Measurements from ENCODE around the gene SPECC1. TPM values are rescaled to one million over a fixed set of nuclear protein-coding genes. Genes with fewer than 3 reads are reported as not detected.

Gene SPECC1
- total and polyA plus RNA-seq, 2 of the 13 experiments (the other 11 are each of a cell fraction or from before 2014, with no cell fraction given) = 2.3 to 6.9 TPM

DNA sequence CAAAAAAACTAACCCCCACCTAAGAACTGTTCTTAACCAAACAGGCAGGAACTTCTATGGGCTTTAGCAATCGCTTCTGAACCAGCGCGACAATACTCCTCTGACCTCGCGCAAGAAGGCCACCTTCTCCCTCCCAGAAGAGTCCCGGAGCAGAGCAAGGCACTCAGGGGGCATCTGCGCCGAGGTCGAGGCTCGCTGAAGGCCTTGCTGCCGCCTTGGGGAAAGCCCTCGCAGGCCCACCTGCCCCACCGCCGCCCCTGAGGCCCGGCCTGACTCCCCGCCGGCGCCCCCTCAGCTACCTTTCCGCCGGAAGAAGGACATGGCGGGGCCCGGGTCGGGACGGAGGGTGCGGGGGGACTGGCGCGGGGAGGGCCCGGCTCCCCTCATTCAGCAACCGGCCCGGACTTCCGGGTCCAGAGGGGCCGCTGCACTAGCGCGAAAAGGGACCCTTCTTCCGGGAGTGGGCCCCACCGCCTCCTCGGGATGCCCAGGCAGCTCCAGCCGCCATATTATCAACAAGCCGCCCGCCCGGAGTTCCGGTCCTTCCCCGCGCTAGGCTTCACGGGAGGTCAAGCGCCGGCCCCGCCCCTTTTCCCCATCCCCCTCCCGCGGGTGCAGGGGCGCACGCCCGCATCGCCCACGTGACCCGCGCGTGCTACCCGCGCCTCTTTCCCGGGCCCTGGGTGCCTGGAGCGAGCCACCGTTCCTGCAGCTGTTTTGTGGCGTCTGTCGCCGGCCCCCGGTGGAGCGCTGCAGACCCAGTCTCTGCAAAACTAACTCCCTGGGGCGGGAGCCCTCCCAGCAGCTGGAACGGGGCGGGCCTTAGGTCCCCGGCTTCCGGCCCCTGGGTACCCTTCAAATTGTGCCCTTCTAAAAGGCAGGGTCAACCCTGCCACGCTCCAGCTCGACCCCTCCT is 31.6 kb upstream of the SPECC1 start, which contains the start of gene AKAP10 (continued):
- TF ChIP-seq, protein P1, sequence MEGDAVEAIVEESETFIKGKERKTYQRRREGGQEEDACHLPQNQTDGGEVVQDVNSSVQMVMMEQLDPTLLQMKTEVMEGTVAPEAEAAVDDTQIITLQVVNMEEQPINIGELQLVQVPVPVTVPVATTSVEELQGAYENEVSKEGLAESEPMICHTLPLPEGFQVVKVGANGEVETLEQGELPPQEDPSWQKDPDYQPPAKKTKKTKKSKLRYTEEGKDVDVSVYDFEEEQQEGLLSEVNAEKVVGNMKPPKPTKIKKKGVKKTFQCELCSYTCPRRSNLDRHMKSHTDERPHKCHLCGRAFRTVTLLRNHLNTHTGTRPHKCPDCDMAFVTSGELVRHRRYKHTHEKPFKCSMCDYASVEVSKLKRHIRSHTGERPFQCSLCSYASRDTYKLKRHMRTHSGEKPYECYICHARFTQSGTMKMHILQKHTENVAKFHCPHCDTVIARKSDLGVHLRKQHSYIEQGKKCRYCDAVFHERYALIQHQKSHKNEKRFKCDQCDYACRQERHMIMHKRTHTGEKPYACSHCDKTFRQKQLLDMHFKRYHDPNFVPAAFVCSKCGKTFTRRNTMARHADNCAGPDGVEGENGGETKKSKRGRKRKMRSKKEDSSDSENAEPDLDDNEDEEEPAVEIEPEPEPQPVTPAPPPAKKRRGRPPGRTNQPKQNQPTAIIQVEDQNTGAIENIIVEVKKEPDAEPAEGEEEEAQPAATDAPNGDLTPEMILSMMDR (CRISPR knock-in tag; IDR thresholded peaks at IDR 0.05) = no peak
- TF ChIP-seq DNMT3B (CRISPR knock-in tag; conservative IDR thresholded peaks at IDR 0.05) = no peak
- TF ChIP-seq ZNF605 (CRISPR knock-in tag; IDR thresholded peaks at IDR 0.05) = peak; percentile 88
- no peak for TF ChIP-seq NFE2L1 (CRISPR knock-in tag; IDR thresholded peaks at IDR 0.05; ENCODE audit: borderline replicate concordance)
- peak; percentile 68; the same call in 1 of the 2 replicates for TF ChIP-seq MED1 (CRISPR knock-in tag; IDR thresholded peaks at IDR 0.05)
- TF ChIP-seq TSC22D2 (CRISPR knock-in tag; IDR thresholded peaks at IDR 0.05; ENCODE audit: borderline replicate concordance) = no peak
- 0 out of 2 replicates have a peak, but pooled peaks have one; percentile 40 for TF ChIP-seq CCDC6 (CRISPR knock-in tag; IDR thresholded peaks at IDR 0.05)
- peak; percentile 89 for TF ChIP-seq ZNF143 (CRISPR knock-in tag; IDR thresholded peaks at IDR 0.05)
- TF ChIP-seq THYN1 (CRISPR knock-in tag; IDR thresholded peaks at IDR 0.05; ENCODE audit: borderline replicate concordance, low read depth) = no peak
- TF ChIP-seq, protein P2, sequence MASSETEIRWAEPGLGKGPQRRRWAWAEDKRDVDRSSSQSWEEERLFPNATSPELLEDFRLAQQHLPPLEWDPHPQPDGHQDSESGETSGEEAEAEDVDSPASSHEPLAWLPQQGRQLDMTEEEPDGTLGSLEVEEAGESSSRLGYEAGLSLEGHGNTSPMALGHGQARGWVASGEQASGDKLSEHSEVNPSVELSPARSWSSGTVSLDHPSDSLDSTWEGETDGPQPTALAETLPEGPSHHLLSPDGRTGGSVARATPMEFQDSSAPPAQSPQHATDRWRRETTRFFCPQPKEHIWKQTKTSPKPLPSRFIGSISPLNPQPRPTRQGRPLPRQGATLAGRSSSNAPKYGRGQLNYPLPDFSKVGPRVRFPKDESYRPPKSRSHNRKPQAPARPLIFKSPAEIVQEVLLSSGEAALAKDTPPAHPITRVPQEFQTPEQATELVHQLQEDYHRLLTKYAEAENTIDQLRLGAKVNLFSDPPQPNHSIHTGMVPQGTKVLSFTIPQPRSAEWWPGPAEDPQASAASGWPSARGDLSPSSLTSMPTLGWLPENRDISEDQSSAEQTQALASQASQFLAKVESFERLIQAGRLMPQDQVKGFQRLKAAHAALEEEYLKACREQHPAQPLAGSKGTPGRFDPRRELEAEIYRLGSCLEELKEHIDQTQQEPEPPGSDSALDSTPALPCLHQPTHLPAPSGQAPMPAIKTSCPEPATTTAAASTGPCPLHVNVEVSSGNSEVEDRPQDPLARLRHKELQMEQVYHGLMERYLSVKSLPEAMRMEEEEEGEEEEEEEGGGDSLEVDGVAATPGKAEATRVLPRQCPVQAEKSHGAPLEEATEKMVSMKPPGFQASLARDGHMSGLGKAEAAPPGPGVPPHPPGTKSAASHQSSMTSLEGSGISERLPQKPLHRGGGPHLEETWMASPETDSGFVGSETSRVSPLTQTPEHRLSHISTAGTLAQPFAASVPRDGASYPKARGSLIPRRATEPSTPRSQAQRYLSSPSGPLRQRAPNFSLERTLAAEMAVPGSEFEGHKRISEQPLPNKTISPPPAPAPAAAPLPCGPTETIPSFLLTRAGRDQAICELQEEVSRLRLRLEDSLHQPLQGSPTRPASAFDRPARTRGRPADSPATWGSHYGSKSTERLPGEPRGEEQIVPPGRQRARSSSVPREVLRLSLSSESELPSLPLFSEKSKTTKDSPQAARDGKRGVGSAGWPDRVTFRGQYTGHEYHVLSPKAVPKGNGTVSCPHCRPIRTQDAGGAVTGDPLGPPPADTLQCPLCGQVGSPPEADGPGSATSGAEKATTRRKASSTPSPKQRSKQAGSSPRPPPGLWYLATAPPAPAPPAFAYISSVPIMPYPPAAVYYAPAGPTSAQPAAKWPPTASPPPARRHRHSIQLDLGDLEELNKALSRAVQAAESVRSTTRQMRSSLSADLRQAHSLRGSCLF (CRISPR knock-in tag; IDR thresholded peaks at IDR 0.05; ENCODE audit: borderline replicate concordance) = peak; percentile 92; the same call in 1 of the 2 replicates
- TF ChIP-seq FIP1L1 (IDR thresholded peaks at IDR 0.05; ENCODE audit: borderline replicate concordance, insufficient read depth, low read depth, low read length) = no peak; the same call in 1 of the 2 replicates
- 0 out of 2 replicates have a peak, but pooled peaks have one; percentile 51 for TF ChIP-seq GTF3A (CRISPR knock-in tag; conservative IDR thresholded peaks at IDR 0.05)
- TF ChIP-seq ZNF879 (CRISPR knock-in tag; IDR thresholded peaks at IDR 0.05) = peak; percentile 98
- TF ChIP-seq SIX4 (CRISPR knock-in tag; IDR thresholded peaks at IDR 0.05) = peak; percentile 15; the same call in 1 of the 2 replicates
- TF ChIP-seq, protein P3, sequence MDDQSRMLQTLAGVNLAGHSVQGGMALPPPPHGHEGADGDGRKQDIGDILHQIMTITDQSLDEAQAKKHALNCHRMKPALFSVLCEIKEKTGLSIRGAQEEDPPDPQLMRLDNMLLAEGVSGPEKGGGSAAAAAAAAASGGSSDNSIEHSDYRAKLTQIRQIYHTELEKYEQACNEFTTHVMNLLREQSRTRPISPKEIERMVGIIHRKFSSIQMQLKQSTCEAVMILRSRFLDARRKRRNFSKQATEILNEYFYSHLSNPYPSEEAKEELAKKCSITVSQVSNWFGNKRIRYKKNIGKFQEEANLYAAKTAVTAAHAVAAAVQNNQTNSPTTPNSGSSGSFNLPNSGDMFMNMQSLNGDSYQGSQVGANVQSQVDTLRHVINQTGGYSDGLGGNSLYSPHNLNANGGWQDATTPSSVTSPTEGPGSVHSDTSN (CRISPR knock-in tag; IDR thresholded peaks at IDR 0.05; ENCODE audit: borderline replicate concordance) = peak; percentile 63; the same call in 1 of the 2 replicates
- TF ChIP-seq, protein P4, sequence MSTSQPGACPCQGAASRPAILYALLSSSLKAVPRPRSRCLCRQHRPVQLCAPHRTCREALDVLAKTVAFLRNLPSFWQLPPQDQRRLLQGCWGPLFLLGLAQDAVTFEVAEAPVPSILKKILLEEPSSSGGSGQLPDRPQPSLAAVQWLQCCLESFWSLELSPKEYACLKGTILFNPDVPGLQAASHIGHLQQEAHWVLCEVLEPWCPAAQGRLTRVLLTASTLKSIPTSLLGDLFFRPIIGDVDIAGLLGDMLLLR (CRISPR knock-in tag; IDR thresholded peaks at IDR 0.05) = peak; percentile 80; the same call in 1 of the 2 replicates
- TF ChIP-seq, protein P5, sequence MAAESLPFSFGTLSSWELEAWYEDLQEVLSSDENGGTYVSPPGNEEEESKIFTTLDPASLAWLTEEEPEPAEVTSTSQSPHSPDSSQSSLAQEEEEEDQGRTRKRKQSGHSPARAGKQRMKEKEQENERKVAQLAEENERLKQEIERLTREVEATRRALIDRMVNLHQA (CRISPR knock-in tag; IDR thresholded peaks at IDR 0.05) = no peak
- TF ChIP-seq MZF1 (CRISPR knock-in tag; IDR thresholded peaks at IDR 0.05; ENCODE audit: borderline replicate concordance) = no peak
- no peak for TF ChIP-seq SUZ12 (IDR thresholded peaks at IDR 0.05; ENCODE audit: low read depth, low read length)
